Lower leg skin (tissue), 3 donors: ENCODE data around the gene CMTM8.

Experiments used
- POLR2A ChIP-seq, 2 donors: fragments of 450-650 bp; IDR thresholded peaks; one replicate each; pipeline ENCODE4 v1.6.1; 2016 to 2017; ENCODE audit warnings: antibody characterized with exemption in 2 of 2, mild to moderate bottlenecking in 1 of 2, moderate library complexity in 1 of 2
- TF ChIP-seq, protein P1 (sequence below), 3 donors: fragments of 450-650 bp; IDR thresholded peaks; one replicate each; pipeline ENCODE4 v1.5.1; 2016; ENCODE audit warnings: antibody characterized with exemption in 3 of 3, mild to moderate bottlenecking in 3 of 3, moderate library complexity in 2 of 3

DNA sequence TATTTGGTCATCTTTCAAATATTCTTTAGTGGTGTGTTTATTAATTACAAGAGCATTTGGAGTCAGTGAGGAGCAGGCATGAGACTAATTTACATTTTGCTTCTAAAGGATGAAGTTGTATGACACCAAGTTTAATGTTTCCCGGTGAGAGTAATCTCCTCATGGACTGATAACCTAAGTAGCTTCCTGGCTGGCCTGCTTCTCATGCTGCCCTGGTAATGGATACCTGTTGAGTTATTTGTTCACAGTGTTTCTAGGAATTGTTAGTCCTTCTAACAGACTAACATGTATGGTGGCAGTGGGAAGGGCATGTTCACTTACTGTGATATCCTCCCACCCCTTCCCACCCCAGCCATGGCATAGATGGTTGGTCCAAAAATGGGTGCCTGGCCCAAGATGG is 83.8 kb downstream of the CMTM8 start:
- TF ChIP-seq, protein P1, sequence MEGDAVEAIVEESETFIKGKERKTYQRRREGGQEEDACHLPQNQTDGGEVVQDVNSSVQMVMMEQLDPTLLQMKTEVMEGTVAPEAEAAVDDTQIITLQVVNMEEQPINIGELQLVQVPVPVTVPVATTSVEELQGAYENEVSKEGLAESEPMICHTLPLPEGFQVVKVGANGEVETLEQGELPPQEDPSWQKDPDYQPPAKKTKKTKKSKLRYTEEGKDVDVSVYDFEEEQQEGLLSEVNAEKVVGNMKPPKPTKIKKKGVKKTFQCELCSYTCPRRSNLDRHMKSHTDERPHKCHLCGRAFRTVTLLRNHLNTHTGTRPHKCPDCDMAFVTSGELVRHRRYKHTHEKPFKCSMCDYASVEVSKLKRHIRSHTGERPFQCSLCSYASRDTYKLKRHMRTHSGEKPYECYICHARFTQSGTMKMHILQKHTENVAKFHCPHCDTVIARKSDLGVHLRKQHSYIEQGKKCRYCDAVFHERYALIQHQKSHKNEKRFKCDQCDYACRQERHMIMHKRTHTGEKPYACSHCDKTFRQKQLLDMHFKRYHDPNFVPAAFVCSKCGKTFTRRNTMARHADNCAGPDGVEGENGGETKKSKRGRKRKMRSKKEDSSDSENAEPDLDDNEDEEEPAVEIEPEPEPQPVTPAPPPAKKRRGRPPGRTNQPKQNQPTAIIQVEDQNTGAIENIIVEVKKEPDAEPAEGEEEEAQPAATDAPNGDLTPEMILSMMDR (IDR thresholded peaks at IDR 0.05): no peak
- TF ChIP-seq POLR2A (IDR thresholded peaks at IDR 0.05): no peak
